Stimulated activated CD4-positive, alpha-beta T cell treated with anti-CD3 and anti-CD28 coated beads, TNF-alpha, amount 100 ng/mL, for 4 hours (primary cell): ENCODE measurements around the gene GAB2.

Experiments
- DNase-seq, 3 experiments: peaks; one replicate each; pipeline ENCODE4 v3.0.0-alpha.2; 2020; ENCODE audit warnings: low read depth in 3 of 3

Gene GAB2

DNA sequence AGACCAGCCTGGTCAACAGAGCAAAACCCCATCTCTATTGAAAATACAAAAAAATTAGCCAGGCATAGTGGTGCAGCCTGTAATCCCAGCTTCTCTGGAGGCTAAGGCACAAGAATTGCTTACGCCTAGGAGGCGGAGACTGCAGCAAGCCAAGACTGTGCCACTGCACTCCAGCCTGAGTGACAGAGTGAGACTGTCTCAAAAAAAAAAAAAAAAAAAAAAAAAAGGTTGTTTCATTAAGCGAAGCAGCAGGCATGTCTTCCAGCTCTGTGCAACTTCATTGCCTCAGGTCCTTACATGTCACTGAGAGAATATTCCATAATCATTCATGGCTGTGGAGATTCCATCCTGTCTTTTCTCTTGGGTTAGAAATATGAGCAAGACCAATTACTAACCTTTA, 16.9 kb downstream of the GAB2 start:
- DNase-seq: no peak

- DNase-seq: no peak
These were observed 17.5 kb downstream of the GAB2 start for GRCh38 chr11:78400116-78400515.

GRCh38 chr11:78399136-78399535, 18.5 kb downstream of the GAB2 start:
- DNase-seq: no peak

DNA sequence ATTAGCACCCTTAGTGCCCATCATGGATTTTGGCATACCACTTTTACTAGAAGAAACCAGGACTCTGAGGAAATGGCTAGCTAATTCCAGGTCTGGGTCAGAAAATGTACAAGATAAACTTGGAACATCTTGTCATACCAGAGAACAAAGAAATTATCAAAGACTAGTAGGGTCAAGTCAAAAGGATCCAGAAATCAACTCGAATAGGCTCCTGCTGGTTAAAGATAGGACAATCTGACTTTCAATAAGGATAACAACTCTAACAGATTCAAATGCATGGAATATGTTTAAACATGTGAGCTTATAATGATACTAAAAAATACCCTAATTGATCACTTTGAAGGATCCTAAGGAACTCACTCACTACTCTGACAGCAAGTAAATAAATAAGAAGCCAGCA, 18.9 kb downstream of the GAB2 start:
- DNase-seq: no peak

- DNase-seq: no peak
These were observed 20.2 kb downstream of the GAB2 start for GRCh38 chr11:78397398-78397797.

DNA sequence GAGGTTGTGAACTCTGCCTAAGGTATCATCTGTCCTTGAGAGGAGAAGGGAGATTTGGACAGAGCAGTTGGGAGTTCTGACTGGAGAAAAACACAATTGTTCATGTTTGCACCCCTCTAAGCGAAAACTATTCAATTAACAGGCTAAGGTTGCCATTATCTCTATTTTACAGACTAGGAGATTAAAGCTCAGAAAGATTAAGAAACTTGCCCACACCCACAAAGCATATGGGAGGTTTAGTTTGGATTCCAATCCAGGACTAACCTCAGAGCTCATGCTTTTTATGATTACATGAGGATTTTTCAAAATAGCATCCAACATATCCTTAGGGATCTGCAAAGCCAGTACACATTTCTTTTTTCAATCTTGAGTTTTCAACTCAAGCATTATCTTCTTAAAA, 22.0 kb downstream of the GAB2 start:
- no peak for DNase-seq

DNA sequence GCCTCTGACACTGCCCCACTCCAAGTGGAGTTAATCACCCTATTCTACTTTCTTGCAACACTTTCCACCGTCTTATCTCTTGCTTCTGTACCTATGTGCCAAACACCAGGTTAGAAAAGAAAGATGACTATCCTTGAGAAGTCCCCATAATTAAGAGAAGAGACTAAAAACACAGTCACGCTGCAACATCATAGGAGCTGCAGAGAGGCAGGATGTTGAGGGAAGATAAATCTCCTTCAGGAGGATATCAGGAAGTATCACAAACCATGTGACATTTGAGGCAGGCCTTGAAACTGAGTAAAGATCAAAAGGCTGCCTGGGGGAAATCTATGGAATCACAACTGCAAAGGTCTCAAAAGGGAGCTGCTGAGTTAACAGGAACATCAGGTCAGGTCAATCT, 24.8 kb downstream of the GAB2 start:
- no peak for DNase-seq

- no peak for DNase-seq
These were observed 26.2 kb downstream of the GAB2 start for GRCh38 chr11:78391424-78391823.

DNA sequence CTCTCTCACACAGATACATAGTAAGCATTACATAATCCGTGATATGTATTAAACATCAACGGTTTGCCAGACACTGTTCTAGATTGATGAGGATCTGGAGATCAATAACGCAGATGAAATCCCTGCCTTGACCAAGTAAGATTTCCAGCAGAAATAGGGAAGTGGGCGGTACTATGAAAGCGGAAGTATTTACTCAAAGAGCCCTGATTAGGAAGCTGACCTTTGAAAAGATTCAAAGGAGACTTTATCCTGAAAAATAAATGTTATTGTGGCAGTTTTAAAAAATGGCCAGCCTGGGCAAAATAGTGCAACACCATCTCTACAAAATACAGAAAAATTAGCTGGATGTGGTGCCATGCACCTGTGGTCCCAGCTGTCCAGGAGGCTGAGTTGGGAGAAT, 26.8 kb downstream of the GAB2 start:
- DNase-seq: no peak

DNA sequence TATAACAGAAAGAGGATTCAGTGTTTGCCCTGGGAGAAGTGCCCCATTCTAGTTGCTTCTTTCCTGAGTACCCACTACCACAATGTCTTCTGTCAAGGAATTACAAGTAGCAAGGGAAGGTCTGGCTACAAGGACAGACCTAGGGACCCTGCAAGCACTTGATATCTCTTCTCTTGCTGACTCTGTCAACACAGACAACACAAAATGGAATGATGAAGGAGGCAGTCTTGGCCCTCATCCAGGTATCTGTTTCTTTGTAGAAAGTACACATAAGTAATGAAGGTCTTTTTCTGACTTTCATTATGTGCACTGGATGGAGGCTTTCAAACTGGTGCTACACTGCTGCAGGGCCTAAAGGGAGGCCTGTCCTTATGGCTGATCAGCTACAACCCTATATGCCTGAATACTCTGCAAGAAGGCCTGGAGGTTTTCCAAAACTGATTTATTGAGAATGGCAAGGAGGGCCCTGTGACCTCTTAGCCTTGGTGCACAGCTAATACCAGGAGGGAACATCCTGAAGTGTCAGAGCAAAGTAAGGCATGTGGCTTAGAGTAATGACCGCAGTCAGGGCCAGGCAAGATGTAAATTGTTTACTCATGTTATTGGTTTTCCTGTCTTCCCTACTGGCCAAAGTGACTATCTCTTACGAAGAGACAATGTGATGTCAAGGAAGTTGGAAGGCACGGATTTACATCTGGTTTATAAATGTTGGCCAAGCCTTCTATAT, 31.2 kb downstream of the GAB2 start:
- DNase-seq: no peak

DNA sequence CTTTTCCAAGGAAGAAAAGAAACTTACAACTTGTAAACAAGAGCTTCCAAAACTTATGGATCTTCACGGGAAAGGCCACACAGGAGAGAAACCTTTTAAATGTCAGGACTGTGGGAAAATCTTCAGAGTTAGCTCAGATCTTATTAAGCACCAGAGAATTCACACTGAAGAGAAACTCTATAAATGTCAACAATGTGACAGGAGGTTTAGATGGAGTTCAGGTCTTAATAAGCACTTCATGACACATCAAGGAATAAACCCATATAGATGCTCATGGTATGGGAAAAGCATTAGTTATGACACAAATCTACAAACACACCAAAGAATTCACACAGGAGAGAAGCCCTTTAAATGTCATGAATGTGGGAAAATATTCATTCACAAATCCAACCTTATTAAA, 32.4 kb downstream of the GAB2 start:
- DNase-seq: no peak

GRCh38 chr11:78384231-78384630, 33.4 kb downstream of the GAB2 start:
- no peak for DNase-seq

- no peak for DNase-seq
These were observed 35.8 kb downstream of the GAB2 start for GRCh38 chr11:78381865-78382264.

GRCh38 chr11:78380615-78381051, 37.0 kb downstream of the GAB2 start:
- DNase-seq: no peak

GRCh38 chr11:78379039-78379670, 38.5 kb downstream of the GAB2 start:
- no peak for DNase-seq

DNA sequence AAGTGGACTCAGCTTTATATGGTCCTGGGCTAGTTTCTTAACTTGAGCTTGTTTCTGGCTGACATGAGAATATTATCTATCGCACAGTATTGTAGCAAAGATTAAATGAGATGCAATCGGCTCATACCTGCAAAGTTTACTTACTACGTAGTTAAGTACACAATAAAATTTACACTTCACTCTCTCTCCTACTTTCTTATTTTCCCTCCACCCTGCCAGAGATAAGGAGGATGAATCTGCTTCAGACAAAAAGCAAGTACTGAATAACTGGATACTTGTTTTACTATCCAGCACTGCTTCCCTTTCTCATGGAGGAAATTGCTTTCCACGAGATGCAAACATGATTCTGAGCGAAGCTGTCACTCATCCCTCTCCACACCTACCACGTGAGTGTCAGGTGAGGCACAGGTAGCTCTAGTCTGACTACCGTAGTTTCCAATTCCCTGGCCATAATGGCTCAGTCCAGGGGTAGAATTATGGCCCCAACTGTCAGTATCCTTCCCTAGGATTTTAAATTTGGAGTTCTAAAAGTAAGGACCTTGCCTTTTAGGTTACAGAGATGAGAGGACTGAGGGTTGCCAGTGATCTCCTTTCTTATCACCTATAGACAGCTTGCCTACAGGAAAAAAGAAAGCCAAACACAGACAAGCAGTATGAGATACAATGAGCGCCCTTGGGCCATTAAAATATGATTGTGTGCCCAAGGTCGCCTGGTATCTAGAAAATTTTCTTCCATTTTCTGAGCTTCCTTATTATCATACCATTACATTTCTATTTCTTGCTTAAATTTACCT, 39.8 kb downstream of the GAB2 start:
- DNase-seq: no peak

GRCh38 chr11:78376858-78377257, 40.8 kb downstream of the GAB2 start:
- DNase-seq: no peak

- no peak for DNase-seq
These were observed 42.7 kb downstream of the GAB2 start for GRCh38 chr11:78374917-78375316.

GRCh38 chr11:78373689-78374088, 43.9 kb downstream of the GAB2 start:
- DNase-seq: no peak

DNA sequence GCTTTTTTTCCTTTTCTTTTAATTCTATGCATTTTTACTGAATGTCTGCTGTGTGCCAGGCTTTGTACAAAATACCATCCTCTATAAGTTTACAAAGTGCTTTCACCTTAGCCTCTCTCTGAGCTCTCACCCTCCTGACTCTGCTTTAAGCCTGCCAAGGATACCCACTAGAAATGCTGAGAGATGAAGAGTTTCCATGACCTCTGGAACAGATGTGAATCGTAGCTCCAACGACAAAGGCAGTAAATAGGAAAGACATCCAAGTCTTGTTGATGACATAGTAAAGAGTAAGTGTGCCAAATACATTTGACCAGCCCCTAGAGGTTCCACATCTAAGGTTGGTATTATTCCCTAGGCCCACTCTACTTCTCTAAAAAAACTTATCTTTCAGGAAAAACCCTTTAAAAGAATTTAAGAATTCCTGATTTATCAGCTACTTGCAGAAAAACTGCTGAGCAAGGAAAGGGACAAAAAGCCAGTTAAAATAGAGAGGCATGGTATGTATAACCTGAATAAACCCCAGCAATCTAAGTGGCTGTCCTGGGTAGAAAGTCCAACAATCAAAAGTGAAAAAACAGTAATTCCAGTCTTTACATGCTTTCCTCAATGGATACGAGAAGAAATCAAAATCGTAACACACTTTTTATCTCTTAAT, 45.4 kb downstream of the GAB2 start:
- no peak for DNase-seq

DNA sequence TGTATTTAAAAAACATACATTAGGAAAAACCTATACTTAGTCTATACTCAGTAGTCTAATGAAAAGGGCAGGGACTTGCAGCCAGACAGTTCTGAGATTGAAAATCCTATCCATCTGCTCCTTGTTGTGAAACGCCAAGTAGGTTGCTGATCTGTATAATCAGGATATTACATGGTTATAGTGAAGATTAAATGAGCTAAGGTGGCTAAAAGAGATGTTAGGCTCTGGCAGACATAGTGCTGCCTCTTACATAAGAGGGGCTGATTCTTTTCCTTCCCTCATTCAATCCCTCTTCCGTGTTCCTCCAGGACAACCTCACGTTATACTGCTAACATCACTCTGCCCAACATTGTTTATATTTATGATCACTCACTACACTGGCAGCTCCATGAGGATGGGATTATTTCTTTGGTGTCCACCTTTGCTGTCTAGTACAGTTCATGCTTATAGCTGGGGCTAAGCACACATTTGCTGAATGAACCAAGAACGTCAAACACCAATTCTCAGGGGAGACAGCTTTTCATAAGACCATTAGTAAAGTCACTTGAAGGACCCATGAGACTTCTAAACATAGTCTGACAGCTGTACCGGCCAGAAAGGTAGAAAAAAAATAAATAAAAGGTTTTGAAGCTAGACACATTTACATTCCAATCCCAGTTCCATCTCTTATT, 46.3 kb downstream of the GAB2 start:
- DNase-seq: no peak
